ENCODE measurements around the gene CPVL.

Gene CPVL

GRCh38 chr7:29045258-29046086 is 100.9 kb downstream of the CPVL start:
- no peak for DNase-seq

- DNase-seq: no peak
Observed at GRCh38 chr7:29044554-29044953, 101.8 kb downstream of the CPVL start.

- DNase-seq: no peak
Observed at GRCh38 chr7:29043576-29043975, 102.8 kb downstream of the CPVL start.

- DNase-seq: no peak
Observed at GRCh38 chr7:29042824-29043231, 103.5 kb downstream of the CPVL start.

GRCh38 chr7:29041991-29042390 is 104.3 kb downstream of the CPVL start:
- no peak for DNase-seq

- no peak for DNase-seq
Observed at GRCh38 chr7:29040579-29040925, 105.8 kb downstream of the CPVL start.

- no peak for DNase-seq
Observed at GRCh38 chr7:29039821-29040578, 106.3 kb downstream of the CPVL start.

GRCh38 chr7:29038463-29038862 is 107.9 kb downstream of the CPVL start:
- no peak for DNase-seq

- no peak for DNase-seq
Observed at GRCh38 chr7:29035044-29035740, 111.1 kb downstream of the CPVL start.

GRCh38 chr7:29033584-29033983 is 112.8 kb downstream of the CPVL start:
- DNase-seq: no peak

- no peak for DNase-seq
Observed at GRCh38 chr7:29032146-29032545, 114.2 kb downstream of the CPVL start.

GRCh38 chr7:29030781-29031275 is 115.5 kb downstream of the CPVL start:
- DNase-seq: no peak

GRCh38 chr7:29022291-29022988 is 123.9 kb downstream of the CPVL start:
- no peak for DNase-seq

- DNase-seq: peak in 6 of 51 donors; percentile 8 to 26 (median 18)
Observed at GRCh38 chr7:29019896-29020295, 126.4 kb downstream of the CPVL start.

- peak in 1 of 51 donors; percentile 2 for DNase-seq
Observed at GRCh38 chr7:29019387-29019786, 127.0 kb downstream of the CPVL start.

- no peak for DNase-seq
Observed at GRCh38 chr7:29017713-29018112, 128.6 kb downstream of the CPVL start.

GRCh38 chr7:29014725-29015124 is 131.6 kb downstream of the CPVL start:
- DNase-seq: no peak

GRCh38 chr7:29013931-29014330 is 132.4 kb downstream of the CPVL start:
- DNase-seq: no peak

GRCh38 chr7:29013082-29013695 is 133.1 kb downstream of the CPVL start:
- no peak for DNase-seq

- no peak for DNase-seq
Observed at GRCh38 chr7:29009947-29010346, 136.4 kb downstream of the CPVL start.

- no peak for DNase-seq
Observed at GRCh38 chr7:29008590-29008989, 137.7 kb downstream of the CPVL start.
